AG04450 (cell line): ENCODE data around the gene CAMSAP2. TPM values are rescaled to one million over a fixed set of nuclear protein-coding genes. Genes with fewer than 3 reads are reported as not detected.

Experiments used
- CTCF ChIA-PET: fragments of 300-600, 350-600 bp; formaldehyde crosslinking; extraction: SDS; loops from one replicate; lab custom pipeline; 2022; ENCODE audit warnings: antibody characterized with exemption, inconsistent platforms; lab: Charles Lee
- POLR2A ChIA-PET: fragments of 350-600 bp; formaldehyde crosslinking; extraction: SDS; loops from one replicate; lab custom pipeline; 2021; ENCODE audit warnings: antibody characterized with exemption, inconsistent platforms; lab: Yijun Ruan, JAX
- DNase-seq: peaks from one replicate; pipeline ENCODE4 v3.0.0-alpha.2; 2011; ENCODE audit warnings: low read depth, low spot score
- H3K27ac ChIP-seq: one replicate; pipeline ENCODE4 v1.5.1; 2012; ENCODE audit warnings: low read depth, low read length, control low read depth
- H3K27me3 ChIP-seq: one replicate; pipeline ENCODE4 v1.6.0; 2012; ENCODE audit warnings: low read length; ENCODE audit not compliant: control insufficient read depth, insufficient read depth
- H3K4me3 ChIP-seq: 2 replicates; pipeline ENCODE4 v1.5.1; 2011; ENCODE audit warnings: mild to moderate bottlenecking, low read depth, low read length, control low read depth
- H3K9me3 ChIP-seq: 2 replicates; pipeline ENCODE4 v1.5.1; 2012; ENCODE audit warnings: low read length; ENCODE audit not compliant: control insufficient read depth, insufficient read depth
- CTCF ChIP-seq: IDR thresholded peaks from 2 replicates; pipeline ENCODE4 v1.5.1; 2011; ENCODE audit warnings: low read depth, low read length, control low read depth, inconsistent platforms
- polyA plus RNA-seq: library from polyadenylated mRNA; depleted of rRNA; stranded (reverse); fragments of >200 nt; gene quantifications from 2 replicates; pipeline ENCODE4 v1.2.3, GENCODE V29; 2011

CAMSAP2 gene
- polyA plus RNA-seq, 1 experiment = 24.2 TPM

- Histone ChIP-seq H3K27ac (no peak overlapping the region), H3K27me3 (no peaks in the 10 kb centered on the region), H3K4me3 (no peak overlapping the region), H3K9me3 (no peaks in the 10 kb centered on the region)
- TF ChIP-seq CTCF = no peak
- ChIA-PET POLR2A (no interaction called here), CTCF (interaction anchor here (1.1 kb wide), 1 partner anchor 92 kb away, joined by 3 read pairs; no protein-coding TSS in a partner anchor)
- DNase-seq = no peak
These were observed 11.4 kb upstream of the CAMSAP2 start for GRCh38 chr1:200727257-200727656.

- CTCF ChIA-PET = interaction anchor here (0.6 to 1.9 kb wide), 7 partner anchors 9 to 242 kb away, joined by 3 to 7 read pairs (median 4); partner anchors contain the start of gene CAMSAP2
- Histone ChIP-seq H3K4me3 (no peak overlapping the region), H3K27me3 (no peaks in the 10 kb centered on the region), H3K27ac (no peak overlapping the region), H3K9me3 (no peaks in the 10 kb centered on the region)
- DNase-seq = no peak
- POLR2A ChIA-PET = interaction anchor here (1.4 kb wide), 1 partner anchor 59 kb away, joined by 4 read pairs; the partner anchor contains the start of gene DDX59
- TF ChIP-seq CTCF = no peak
These were observed 8.8 kb upstream of the CAMSAP2 start for GRCh38 chr1:200729863-200730262.

- ChIA-PET POLR2A (no interaction called here), CTCF (no interaction called here)
- no peak for TF ChIP-seq CTCF
- DNase-seq = no peak
- Histone ChIP-seq H3K27ac (no peak overlapping the region), H3K27me3 (no peaks in the 10 kb centered on the region), H3K4me3 (no peak overlapping the region), H3K9me3 (no peaks in the 10 kb centered on the region)
These were observed 6.9 kb upstream of the CAMSAP2 start for GRCh38 chr1:200731654-200732332.

- Histone ChIP-seq H3K27ac (no peak overlapping the region), H3K9me3 (no peaks in the 10 kb centered on the region), H3K27me3 (no peaks in the 10 kb centered on the region), H3K4me3 (no peak overlapping the region)
- DNase-seq = no peak
- CTCF ChIA-PET = interaction anchor here (0.7 kb wide), 1 partner anchor 112 kb away, joined by 10 read pairs; no protein-coding TSS in a partner anchor
- no peak for TF ChIP-seq CTCF
- POLR2A ChIA-PET = no interaction called here
These were observed 6.3 kb upstream of the CAMSAP2 start for GRCh38 chr1:200732438-200732837.

GRCh38 chr1:200733907-200734306 is 4.8 kb upstream of the CAMSAP2 start:
- no peaks in the 10 kb centered on the region for H3K27me3 ChIP-seq
- no peak overlapping the region for H3K4me3 ChIP-seq
- ChIA-PET CTCF (no interaction called here), POLR2A (no interaction called here)
- H3K9me3 ChIP-seq = no peaks in the 10 kb centered on the region; the same call in 1 of the 2 replicates
- no peak for TF ChIP-seq CTCF
- no peak overlapping the region for H3K27ac ChIP-seq
- DNase-seq = no peak
